Endothelial cell of umbilical vein (primary cell): Measurements from ENCODE around the gene RABL3.

Experiments
- EZH2 ChIP-seq: IDR thresholded peaks from 2 replicates; pipeline ENCODE4 v1.6.1; 2012; ENCODE audit warnings: borderline replicate concordance, low read depth, mild to moderate bottlenecking, moderate library complexity, low read length, inconsistent platforms; ENCODE audit not compliant: severe bottlenecking
- GATA2 ChIP-seq: IDR thresholded peaks from 2 replicates; pipeline ENCODE4 v1.7.0; 2011; ENCODE audit warnings: low read depth, mild to moderate bottlenecking, moderate library complexity, mixed read lengths, low read length; ENCODE audit not compliant: insufficient read length, insufficient read depth
- JUN ChIP-seq: IDR thresholded peaks from 2 replicates; pipeline ENCODE4 v1.6.1; 2011; ENCODE audit warnings: borderline replicate concordance, low read depth; ENCODE audit not compliant: insufficient read length, insufficient read depth
- MAX ChIP-seq: IDR thresholded peaks from 2 replicates; pipeline ENCODE4 v1.6.1; 2011; ENCODE audit not compliant: insufficient read depth, insufficient read length
- MYC ChIP-seq: IDR thresholded peaks from one replicate; pipeline ENCODE4 v1.6.1; 2011; ENCODE audit warnings: mild to moderate bottlenecking, low read depth, low read length
- POLR2A ChIP-seq: IDR thresholded peaks from 2 replicates; pipeline ENCODE4 v1.6.1; 2012; ENCODE audit warnings: low read depth, mild to moderate bottlenecking, control low read depth, low read length
- POLR2AphosphoS5 ChIP-seq: IDR thresholded peaks from 2 replicates; pipeline ENCODE4 v1.6.1; 2012; ENCODE audit warnings: low read depth, mild to moderate bottlenecking, control low read depth, low read length, moderate library complexity; ENCODE audit not compliant: insufficient read depth
- TF ChIP-seq, protein P1 (sequence below), 2 donors: IDR thresholded peaks; 1 replicate in 1 of 2; 2 replicates in 1 of 2; pipeline ENCODE4 v1.5.1; 2011; ENCODE audit warnings: low read length in 2 of 2, mild to moderate bottlenecking in 2 of 2, moderate library complexity in 2 of 2, control low read depth in 1 of 2, inconsistent platforms in 1 of 2, low read depth in 1 of 2; ENCODE audit not compliant: insufficient read depth in 1 of 2; ENCODE audit errors: extremely low read depth in 1 of 2

DNA sequence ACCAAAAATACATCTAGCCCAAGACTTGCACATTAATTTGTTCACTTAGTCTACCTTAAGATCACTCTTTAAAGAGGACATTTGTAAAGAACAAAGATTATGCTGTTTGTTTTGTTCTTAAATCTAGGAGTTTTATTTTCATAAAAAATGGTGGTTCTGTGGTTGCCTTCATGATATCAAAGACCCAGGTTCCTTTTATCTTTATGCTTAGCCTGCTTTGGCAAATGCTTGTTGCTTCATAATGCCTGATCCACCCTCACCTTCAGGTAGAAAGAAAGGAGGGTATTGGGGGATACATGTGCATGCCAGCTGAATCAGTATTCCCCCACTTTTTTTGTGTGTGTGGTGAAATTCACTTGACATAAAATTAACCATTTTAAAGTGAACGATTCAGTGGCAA, 48.7 kb upstream of the RABL3 start:
- TF ChIP-seq, protein P1, sequence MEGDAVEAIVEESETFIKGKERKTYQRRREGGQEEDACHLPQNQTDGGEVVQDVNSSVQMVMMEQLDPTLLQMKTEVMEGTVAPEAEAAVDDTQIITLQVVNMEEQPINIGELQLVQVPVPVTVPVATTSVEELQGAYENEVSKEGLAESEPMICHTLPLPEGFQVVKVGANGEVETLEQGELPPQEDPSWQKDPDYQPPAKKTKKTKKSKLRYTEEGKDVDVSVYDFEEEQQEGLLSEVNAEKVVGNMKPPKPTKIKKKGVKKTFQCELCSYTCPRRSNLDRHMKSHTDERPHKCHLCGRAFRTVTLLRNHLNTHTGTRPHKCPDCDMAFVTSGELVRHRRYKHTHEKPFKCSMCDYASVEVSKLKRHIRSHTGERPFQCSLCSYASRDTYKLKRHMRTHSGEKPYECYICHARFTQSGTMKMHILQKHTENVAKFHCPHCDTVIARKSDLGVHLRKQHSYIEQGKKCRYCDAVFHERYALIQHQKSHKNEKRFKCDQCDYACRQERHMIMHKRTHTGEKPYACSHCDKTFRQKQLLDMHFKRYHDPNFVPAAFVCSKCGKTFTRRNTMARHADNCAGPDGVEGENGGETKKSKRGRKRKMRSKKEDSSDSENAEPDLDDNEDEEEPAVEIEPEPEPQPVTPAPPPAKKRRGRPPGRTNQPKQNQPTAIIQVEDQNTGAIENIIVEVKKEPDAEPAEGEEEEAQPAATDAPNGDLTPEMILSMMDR (IDR thresholded peaks at IDR 0.05; ENCODE audit: extremely low read depth in 1 of 2, insufficient read depth in 1 of 2, low read depth in 1 of 2, low read length in 2 of 2), result no peak
- TF ChIP-seq POLR2A (no peak), JUN (no peak), EZH2 (no peak), MAX (no peak), POLR2AphosphoS5 (no peak), GATA2 (no peak), MYC (no peak)
